GM12872 (cell line): Measurements from ENCODE around the gene COL5A1.

ENCODE experiments used
- TF ChIP-seq, protein P1 (sequence below): IDR thresholded peaks from 3 replicates; pipeline ENCODE4 v1.5.1; 2011; ENCODE audit warnings: low read depth, mild to moderate bottlenecking, low read length, moderate library complexity; ENCODE audit not compliant: insufficient read depth

COL5A1 gene

DNA sequence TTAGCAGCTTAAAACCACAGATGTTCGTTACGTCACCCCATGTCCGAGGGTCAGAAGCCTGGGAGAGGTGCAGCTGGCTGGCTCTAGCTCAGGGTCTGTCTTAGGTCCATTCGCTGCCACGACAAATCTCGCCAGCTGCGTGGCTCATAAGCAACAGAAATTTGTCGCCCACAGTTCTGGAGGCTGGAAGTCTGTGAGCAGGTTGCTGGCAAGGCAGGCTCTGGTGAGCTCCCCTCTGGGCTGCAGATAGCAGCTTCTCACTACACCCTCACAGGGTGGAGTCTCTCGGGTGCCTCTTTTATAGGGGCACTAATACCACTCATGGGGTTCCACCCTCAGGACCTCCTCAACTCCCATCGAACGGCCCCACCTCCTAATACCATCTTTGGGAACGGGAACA lies 198.9 kb downstream of the COL5A1 start:
- TF ChIP-seq, protein P1, sequence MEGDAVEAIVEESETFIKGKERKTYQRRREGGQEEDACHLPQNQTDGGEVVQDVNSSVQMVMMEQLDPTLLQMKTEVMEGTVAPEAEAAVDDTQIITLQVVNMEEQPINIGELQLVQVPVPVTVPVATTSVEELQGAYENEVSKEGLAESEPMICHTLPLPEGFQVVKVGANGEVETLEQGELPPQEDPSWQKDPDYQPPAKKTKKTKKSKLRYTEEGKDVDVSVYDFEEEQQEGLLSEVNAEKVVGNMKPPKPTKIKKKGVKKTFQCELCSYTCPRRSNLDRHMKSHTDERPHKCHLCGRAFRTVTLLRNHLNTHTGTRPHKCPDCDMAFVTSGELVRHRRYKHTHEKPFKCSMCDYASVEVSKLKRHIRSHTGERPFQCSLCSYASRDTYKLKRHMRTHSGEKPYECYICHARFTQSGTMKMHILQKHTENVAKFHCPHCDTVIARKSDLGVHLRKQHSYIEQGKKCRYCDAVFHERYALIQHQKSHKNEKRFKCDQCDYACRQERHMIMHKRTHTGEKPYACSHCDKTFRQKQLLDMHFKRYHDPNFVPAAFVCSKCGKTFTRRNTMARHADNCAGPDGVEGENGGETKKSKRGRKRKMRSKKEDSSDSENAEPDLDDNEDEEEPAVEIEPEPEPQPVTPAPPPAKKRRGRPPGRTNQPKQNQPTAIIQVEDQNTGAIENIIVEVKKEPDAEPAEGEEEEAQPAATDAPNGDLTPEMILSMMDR, result no peak

DNA sequence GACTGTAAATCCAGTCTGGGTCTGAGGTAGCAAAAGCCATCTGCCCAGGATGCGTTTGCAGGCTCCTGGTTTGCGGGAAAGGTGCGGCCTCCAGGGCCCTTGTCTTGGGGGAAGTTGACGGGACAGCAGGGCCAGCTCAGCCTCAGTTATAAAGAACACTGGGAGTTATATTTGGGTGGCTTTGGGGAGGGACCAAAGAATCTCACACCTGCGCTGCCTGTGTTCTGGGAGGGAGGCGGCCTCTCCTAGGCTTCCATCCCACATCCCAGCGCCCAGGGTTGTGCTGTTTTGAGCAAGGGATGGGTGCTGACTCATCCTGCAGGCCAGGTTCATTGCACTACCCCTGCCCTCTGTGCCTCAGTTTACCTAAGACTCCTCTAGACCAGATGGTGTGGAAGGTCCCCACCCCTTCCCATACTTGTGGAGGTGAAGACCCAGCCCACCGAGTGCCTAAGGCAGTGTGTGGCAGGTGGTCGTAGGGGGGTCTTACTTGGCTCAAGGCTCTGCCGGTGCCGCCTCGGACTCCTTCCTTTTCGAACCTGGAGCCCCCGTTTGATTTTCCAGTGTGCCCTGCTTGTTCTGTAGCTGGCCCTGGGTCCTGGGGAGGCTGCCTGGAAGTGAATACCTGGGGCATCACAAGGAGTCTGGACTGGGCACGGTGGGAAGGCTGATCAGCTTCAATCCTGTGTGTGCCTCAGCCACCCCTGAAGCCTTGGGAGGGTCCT lies 199.7 kb downstream of the COL5A1 start:
- TF ChIP-seq, protein P1, result no peak

DNA sequence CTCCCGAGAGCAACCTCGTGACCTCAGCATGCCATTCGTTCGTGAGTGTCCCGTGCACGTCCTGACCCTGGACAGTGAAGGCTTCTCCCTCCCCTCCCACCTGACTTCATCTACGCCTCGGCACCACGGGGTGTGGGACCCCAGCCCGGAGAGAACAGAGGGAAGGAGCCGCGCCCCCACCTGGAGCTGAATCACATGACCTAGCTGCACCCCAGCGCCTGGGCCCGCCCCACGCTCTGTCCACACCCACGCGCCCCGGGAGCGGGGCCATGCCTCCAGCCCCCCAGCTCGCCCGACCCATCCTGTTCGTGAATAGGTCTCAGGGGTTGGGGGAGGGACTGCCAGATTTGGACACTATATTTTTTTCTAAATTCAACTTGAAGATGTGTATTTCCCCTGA lies 200.7 kb downstream of the COL5A1 start:
- TF ChIP-seq, protein P1, result no peak

DNA sequence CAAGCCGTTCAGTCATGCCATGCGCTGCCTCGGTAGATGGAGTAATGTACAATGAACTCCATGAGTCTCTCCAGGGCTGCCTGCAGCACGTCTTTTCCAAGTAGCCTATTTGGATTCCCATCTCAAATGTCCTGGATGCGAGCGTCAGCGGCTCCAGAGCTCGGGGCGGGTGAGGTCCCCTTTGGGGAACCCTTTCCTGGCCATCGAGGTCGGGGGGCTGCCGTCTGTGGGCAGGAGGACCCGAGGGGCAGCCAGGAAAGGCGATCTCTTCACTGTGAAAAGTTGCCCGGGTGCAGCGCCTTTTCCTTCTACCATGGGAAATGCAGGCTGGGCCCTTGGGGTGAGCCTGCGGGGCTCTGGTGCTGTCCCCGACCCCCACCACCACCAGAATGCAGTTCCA lies 202.1 kb downstream of the COL5A1 start:
- TF ChIP-seq, protein P1, result no peak

DNA sequence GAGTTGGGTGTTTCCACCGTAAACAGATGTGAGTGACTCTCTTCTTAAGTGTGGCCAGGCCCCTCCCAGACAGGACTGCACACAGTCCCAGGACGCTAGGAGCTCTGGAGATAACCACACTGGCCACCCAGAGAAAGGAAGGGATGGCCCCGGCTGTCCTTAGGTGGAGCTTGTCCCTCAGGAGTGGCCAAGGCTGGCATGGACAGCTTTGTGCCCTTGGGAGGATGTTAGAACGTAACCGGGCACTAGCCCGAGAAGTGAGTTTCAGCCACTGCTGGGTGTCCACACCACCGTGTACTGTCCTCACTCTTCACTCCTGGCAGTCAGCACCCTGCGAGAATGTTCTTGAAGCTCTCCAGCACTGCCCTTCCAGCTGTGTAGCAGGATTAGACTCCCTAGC lies 203.2 kb downstream of the COL5A1 start:
- TF ChIP-seq, protein P1, result no peak

DNA sequence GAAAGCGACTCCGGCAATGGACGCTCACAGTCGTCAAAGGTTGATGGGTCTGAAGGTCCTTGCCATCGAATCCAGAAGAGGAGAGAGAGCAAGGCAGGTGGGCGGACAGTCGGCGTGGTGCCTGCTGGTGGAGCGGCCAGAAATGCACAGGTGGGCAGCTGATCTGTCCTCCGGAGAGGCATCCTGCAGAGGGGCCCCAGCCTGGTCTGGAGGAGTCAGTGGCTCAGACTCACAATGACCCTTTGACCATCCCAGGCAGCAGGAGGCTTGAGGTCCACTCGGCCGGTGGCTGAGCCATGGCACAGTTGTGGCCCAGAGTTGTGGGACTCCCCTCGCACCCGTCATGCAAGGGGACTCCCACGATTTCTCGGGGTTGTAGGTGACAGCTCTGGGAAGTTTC lies 204.6 kb downstream of the COL5A1 start:
- TF ChIP-seq, protein P1, result no peak

DNA sequence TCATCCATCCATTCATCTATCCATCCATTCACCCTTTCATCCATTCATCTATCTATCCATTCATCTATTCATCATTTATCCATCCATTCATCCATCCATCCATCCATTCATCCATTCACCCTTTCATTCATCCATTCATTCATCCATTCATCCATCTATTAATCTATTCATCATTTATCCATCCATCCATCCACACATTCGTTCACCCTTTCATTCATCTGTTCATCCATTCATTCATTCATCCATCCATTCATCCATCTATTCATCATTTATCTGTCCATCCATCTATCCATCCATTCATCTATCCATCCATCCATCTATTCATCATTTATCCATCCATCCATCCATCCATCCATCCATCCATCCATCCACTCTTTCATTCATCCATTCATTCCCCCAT lies 205.1 kb downstream of the COL5A1 start:
- TF ChIP-seq, protein P1, result no peak
